Measurements from ENCODE around the gene HAGH.

Gene HAGH

DNA sequence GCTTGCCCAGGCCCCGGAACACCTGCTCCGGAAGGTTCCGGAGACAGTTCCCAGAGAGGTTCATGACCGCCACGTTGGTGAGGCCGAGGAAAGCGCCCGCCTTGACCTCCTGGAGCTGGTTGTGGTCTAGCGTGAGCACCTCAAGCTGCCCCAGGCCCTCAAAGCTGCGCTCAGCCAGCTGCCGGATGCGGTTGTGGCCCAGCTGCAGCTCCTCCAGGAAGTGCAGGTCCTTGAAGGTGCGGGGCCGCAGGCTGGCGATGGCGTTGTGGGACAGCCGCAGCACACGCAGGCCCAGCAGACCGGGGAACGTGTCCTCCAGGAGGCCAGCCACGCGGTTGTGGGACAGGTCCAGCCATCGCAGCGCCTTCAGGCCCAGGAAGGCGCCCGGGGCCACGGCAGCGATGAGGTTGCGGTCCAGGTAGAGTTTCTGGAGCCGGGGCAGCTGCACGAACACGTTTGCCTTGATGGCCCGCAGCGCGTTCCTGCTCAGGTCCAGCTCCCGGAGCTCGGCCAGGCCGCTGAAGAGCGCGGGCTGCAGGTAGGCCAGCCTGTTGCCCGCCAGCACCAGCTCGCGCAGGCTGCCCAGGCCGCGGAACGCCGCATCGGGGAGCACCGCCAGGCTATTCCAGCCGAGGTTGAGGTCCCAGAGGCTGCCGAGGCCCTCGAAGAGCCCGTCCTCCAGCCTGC is 35.2 kb downstream of the HAGH start:
- Histone ChIP-seq H3K27ac (replicated peaks) (no peak overlapping the region), H3K4me3 (replicated peaks; ENCODE audit: insufficient read depth, low read length) (no peak overlapping the region), H3K27me3 (ENCODE audit: insufficient read depth, poor library complexity, severe bottlenecking) (no peaks in the 10 kb centered on the region)
- TF ChIP-seq POLR2AphosphoS5 (IDR thresholded peaks at IDR 0.05; ENCODE audit: low read depth) (no peak), SPI1 (IDR thresholded peaks at IDR 0.05; ENCODE audit: borderline replicate concordance, low read depth) (no peak), GABPA (IDR thresholded peaks at IDR 0.05; ENCODE audit: low read depth) (no peak)
- TF ChIP-seq, protein P1, sequence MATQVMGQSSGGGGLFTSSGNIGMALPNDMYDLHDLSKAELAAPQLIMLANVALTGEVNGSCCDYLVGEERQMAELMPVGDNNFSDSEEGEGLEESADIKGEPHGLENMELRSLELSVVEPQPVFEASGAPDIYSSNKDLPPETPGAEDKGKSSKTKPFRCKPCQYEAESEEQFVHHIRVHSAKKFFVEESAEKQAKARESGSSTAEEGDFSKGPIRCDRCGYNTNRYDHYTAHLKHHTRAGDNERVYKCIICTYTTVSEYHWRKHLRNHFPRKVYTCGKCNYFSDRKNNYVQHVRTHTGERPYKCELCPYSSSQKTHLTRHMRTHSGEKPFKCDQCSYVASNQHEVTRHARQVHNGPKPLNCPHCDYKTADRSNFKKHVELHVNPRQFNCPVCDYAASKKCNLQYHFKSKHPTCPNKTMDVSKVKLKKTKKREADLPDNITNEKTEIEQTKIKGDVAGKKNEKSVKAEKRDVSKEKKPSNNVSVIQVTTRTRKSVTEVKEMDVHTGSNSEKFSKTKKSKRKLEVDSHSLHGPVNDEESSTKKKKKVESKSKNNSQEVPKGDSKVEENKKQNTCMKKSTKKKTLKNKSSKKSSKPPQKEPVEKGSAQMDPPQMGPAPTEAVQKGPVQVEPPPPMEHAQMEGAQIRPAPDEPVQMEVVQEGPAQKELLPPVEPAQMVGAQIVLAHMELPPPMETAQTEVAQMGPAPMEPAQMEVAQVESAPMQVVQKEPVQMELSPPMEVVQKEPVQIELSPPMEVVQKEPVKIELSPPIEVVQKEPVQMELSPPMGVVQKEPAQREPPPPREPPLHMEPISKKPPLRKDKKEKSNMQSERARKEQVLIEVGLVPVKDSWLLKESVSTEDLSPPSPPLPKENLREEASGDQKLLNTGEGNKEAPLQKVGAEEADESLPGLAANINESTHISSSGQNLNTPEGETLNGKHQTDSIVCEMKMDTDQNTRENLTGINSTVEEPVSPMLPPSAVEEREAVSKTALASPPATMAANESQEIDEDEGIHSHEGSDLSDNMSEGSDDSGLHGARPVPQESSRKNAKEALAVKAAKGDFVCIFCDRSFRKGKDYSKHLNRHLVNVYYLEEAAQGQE (IDR thresholded peaks at IDR 0.05; ENCODE audit: insufficient replicate concordance, low read depth), result no peak
- TF ChIP-seq, protein P2, sequence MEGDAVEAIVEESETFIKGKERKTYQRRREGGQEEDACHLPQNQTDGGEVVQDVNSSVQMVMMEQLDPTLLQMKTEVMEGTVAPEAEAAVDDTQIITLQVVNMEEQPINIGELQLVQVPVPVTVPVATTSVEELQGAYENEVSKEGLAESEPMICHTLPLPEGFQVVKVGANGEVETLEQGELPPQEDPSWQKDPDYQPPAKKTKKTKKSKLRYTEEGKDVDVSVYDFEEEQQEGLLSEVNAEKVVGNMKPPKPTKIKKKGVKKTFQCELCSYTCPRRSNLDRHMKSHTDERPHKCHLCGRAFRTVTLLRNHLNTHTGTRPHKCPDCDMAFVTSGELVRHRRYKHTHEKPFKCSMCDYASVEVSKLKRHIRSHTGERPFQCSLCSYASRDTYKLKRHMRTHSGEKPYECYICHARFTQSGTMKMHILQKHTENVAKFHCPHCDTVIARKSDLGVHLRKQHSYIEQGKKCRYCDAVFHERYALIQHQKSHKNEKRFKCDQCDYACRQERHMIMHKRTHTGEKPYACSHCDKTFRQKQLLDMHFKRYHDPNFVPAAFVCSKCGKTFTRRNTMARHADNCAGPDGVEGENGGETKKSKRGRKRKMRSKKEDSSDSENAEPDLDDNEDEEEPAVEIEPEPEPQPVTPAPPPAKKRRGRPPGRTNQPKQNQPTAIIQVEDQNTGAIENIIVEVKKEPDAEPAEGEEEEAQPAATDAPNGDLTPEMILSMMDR (IDR thresholded peaks at IDR 0.05; ENCODE audit: insufficient read depth, low read length), result no peak
- DNase-seq (ENCODE audit: low read depth in 1 of 2, low spot score in 1 of 2), result no peak

GRCh38 chr16:1790611-1791255 is 35.9 kb downstream of the HAGH start:
- DNase-seq (ENCODE audit: low read depth in 1 of 2, low spot score in 1 of 2), result no peak
- Histone ChIP-seq H3K27ac (replicated peaks) (no peak overlapping the region), H3K27me3 (ENCODE audit: insufficient read depth, poor library complexity, severe bottlenecking) (no peaks in the 10 kb centered on the region), H3K4me3 (replicated peaks; ENCODE audit: insufficient read depth, low read length) (no peak overlapping the region)
- no peak for TF ChIP-seq GABPA (IDR thresholded peaks at IDR 0.05; ENCODE audit: low read depth)
- TF ChIP-seq, protein P2 (IDR thresholded peaks at IDR 0.05; ENCODE audit: insufficient read depth, low read length), result no peak
- no peak for TF ChIP-seq SPI1 (IDR thresholded peaks at IDR 0.05; ENCODE audit: borderline replicate concordance, low read depth)

DNA sequence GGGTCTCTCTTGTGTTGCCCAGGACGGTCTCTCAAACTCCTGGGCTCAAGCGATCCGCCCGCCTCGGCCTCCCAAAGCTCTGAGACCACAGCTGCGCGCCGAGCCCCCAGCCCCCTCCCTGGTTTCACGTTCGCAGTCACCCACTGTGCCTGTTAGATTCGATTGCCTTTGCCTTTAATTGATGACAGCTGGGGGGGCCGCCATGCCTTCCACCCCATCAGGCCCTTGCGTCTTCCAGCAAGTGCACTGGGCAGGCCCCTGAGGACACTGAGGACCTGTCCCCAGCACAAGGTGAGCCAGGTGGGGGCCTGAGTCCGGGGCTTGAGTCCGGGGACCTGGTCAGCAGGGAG is 36.4 kb downstream of the HAGH start:
- Histone ChIP-seq H3K27ac (replicated peaks) (no peak overlapping the region), H3K4me3 (replicated peaks; ENCODE audit: insufficient read depth, low read length) (no peak overlapping the region), H3K27me3 (ENCODE audit: insufficient read depth, poor library complexity, severe bottlenecking) (no peaks in the 10 kb centered on the region)
- TF ChIP-seq GABPA (IDR thresholded peaks at IDR 0.05; ENCODE audit: low read depth) (no peak), SPI1 (IDR thresholded peaks at IDR 0.05; ENCODE audit: borderline replicate concordance, low read depth) (no peak), POLR2AphosphoS5 (IDR thresholded peaks at IDR 0.05; ENCODE audit: low read depth) (no peak)
- TF ChIP-seq, protein P1 (IDR thresholded peaks at IDR 0.05; ENCODE audit: insufficient replicate concordance, low read depth), result no peak
- TF ChIP-seq, protein P2 (IDR thresholded peaks at IDR 0.05; ENCODE audit: insufficient read depth, low read length), result no peak
- DNase-seq (ENCODE audit: low read depth in 1 of 2, low spot score in 1 of 2), result no peak

All from HL-60 (cell line).